NOMO-1 treated with DMSO at 0.1 percent for 48 hours (cell line): ENCODE data around the gene CREB3L1.
"Not testable (repeated sequence)": the region's sequence is repeated elsewhere in the genome, so short reads cannot be mapped to it uniquely, and the experiment has no call there.

ENCODE experiments used
- DNase-seq: peaks from one replicate; lab custom pipeline; 2025; ENCODE audit not compliant: unreplicated experiment; lab: John Stamatoyannopoulos, UW

Gene CREB3L1

GRCh38 chr11:46248289-46249102, 29.0 kb upstream of the CREB3L1 start:
- no peak for DNase-seq

DNA sequence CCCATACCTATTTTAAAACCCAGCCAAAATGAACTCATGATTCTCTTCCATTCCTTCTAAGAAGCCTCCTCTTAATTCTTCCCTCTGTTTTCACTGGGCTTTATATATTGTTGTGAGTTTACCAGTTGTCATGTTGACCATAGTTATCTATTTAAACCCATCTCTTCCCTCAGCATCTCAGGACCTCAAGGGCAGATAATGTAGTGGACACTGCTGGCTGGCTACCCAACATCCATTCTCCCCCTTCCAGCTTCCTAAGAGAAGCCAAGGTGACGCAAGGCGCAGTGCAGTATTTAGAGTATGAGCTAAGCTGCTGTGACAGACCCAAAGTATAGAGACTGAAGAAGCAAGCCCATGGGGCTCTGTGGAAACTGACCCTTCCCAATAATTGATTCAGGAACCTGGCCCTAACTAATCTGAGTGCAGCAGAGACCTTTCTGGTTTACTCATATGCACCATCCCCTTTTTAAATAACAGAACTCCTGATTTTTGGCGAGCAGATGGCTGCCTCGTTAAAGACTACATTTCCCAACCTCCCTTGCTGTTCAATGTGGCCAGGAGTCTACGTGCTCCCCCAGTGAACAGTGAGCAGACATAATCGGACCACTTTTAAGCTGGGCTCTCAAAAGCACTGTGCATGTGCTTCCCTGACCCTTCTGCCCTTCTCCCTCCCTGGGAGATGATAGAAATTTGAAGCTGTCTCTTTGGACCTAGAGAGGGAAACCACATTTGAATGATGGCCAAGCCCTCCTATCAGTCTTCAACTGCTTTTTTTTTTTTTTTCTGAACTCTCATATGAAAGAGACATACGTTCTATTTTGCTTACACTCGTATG, 28.1 kb upstream of the CREB3L1 start:
- no peak for DNase-seq

- no peak for DNase-seq
These were observed 27.3 kb upstream of the CREB3L1 start for GRCh38 chr11:46249938-46250744.

GRCh38 chr11:46250745-46251052, 26.8 kb upstream of the CREB3L1 start:
- DNase-seq: no peak

DNA sequence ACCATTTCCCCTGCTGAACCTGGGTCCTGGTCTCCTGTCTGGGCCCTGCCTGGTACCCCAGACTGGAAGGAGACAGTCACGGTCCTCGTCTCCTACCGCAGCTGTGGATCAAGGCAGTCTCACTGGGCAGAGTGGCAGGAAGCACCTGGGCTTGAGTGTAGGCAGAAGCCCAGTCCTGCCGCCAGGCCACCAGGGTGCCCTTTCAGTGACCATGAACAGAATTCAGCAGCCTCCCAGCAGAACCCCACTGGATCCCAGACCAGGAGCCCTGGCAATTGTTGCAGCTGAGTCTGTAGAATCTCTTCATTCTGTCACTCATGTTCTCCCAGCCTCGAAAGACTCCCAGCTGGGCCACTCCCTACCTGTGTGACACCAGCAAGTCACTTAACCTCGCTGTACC, 25.5 kb upstream of the CREB3L1 start:
- DNase-seq: no peak

DNA sequence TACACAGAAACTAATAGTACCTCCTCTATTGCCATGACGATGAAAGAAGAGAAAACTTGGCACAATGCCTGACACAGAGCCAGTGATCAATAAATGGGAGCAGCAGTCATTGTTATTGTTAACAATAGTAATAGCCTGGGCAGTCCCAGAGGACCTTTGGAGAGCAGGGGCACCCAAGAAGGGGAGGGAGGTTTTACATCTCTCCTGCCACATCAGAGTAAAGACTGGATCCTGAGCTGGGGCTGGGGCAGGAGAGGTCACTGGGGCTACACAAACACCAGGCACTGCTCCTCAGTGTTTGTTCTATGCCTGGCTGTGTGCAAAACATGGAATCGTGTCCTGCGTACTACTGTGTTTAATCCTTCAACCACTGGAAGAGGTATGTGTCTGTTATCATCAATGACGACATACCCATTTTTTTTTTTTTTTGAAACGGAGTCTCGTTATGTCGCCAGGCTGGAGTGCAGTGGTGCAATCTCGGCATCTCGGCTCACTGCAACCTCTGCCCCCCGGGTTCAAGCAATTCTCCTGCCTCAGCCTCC, 25.0 kb upstream of the CREB3L1 start:
- no peak for DNase-seq

DNA sequence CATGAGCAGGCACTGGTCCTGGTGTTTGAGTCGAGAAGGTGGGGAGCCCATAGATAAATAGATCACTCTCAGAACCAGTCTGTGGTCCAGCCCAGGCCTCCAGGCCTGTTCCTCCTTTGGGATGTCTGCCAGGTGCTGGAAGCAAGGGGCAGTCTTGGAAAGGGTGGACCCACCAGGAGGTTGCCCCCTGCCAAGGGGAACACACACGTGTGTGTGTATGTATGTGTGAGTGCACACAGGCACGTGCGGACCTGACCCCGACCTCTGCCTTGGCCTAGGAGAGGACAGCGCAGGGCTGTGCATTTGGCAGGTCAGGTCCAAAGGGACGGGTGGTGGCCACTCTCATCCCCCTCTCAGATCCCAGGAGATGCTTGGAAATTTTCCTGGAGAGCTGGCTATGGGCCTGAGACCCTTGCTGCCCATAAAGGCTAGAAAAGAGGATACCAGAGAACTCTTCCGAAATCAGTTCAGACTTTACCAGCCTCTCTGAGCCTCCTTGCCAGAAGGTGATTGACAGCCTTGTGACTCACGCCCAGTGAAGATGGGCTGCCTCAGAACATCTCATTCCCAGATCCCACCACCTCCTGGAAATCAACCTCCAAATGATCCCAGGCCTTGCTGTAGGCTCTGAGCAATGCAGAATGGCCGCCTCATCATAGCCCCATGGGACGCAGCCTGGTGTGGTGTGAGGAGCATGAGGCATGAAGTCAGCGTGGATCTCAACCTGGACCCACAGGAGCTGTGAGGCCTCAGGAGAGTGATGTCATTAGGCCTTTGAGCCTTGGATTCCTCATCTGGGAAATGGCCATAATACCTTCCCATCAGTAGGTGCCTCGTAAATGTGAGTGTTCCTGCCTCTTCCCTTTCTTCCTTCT, 24.0 kb upstream of the CREB3L1 start:
- DNase-seq: no peak

- DNase-seq: no peak
These were observed 23.4 kb upstream of the CREB3L1 start for GRCh38 chr11:46254133-46254491.

DNA sequence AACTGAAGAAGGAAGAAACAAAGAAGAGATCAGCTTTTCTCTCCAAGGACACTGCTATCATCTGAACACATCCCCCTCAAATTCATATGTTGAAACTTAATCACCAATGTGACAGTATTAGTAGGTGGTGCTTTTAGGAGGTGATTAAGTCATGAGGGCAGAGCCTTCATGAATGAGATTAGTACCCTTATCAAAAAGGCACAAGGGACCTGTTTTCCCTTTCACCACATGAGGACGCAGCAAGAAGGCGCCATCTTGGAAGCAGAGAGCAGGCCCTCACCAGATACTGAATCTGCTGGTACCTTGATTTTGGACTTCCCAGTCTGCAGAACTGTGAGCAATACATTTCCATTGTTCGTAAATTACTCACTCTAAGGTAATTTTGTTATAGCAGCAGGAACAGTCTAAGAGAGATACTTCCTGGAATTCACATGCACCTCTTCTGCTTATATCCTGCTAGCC, 20.9 kb upstream of the CREB3L1 start:
- no peak for DNase-seq

- not testable (repeated sequence) for DNase-seq
These were observed 18.1 kb upstream of the CREB3L1 start for GRCh38 chr11:46259347-46259746.

DNA sequence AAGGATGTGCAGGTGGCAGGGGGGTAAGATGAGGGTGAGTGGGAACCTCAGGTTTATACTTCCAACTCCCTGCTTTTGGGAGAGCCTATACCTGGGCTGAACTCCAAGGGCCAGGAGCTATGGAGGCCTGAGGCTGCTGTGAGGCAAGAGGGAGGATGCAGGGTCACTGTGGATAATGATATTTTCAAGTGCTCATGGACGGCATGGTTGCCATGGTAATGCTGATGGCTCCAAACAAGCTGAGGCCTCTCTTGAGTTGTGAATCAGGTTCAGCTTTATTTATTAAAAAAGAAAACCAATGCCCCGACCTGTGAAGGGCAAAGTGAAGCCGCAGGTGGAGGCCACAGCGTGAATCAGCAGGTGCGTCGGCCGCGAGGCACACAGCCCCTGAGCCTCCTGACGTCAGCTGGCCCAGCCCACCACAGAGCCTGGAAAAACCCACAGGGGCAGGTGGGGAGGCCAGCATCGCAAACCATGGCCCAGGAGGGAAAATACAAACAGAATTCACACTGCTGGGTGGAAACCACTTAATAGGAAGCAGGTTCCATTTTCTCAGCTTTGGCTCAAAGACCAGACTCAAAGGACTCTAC, 17.4 kb upstream of the CREB3L1 start:
- no peak for DNase-seq

DNA sequence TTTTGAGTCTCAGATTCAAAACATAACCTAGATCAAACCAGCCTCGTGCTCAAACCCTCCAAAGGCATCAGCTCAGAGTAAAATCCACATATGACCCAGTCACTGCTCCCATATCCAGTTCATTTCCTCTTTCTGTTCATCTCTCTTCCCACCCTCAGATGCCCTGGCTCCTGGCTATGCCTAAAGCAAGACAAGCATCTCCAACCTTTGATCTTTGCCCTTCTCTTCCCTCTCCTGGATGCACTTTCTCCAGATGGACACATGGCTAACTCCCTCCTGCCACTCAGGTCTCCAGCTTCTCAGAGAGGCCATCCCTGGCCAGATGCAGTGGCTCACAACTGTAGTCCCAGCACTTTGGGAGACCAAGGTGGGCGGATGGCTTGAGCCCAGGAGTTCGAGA, 14.3 kb upstream of the CREB3L1 start:
- DNase-seq: no peak

- no peak for DNase-seq
These were observed 13.4 kb upstream of the CREB3L1 start for GRCh38 chr11:46264030-46264429.

GRCh38 chr11:46264976-46265375, 12.5 kb upstream of the CREB3L1 start:
- no peak for DNase-seq

GRCh38 chr11:46265764-46266163, 11.7 kb upstream of the CREB3L1 start:
- no peak for DNase-seq

DNA sequence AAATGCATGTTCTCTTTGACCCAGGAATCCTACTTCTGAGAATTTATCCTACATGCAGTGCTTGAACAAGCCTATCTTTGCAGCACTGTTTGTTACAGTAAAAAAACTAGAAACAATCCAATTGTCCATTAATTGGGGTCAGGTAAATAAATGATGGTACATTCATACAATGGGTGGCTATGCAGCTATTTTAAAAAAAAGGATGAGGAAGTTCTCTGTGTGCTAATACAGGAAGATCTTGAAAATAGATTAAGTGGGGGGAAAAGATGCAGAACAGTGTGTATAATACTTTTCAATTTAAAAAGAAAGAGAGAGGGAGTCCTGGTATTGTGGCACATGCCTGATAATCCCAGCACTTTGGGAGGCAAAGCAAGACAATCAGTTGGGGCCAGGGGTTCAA, 9.5 kb upstream of the CREB3L1 start:
- peak; percentile 46 for DNase-seq

GRCh38 chr11:46270684-46271083, 6.8 kb upstream of the CREB3L1 start:
- DNase-seq: no peak

DNA sequence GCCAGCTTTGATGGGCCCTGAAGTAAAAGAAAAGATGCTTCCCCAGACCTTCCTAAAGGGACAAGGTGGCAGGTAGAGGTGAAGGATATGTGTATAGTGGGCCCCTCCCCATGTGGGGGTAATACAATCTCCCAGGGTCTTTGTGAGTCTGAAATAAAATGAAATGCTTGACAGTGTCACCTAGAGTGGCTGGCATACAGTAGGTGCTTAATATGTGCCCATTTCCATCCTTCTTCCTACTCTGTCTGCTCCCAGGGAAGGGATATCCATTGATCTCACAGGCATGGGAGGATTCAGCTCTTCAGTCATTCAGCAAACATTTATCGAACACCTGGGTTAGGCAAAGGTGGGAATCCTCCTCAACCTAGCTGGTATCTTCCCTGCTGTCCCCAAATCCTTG, 6.1 kb upstream of the CREB3L1 start:
- DNase-seq: no peak

DNA sequence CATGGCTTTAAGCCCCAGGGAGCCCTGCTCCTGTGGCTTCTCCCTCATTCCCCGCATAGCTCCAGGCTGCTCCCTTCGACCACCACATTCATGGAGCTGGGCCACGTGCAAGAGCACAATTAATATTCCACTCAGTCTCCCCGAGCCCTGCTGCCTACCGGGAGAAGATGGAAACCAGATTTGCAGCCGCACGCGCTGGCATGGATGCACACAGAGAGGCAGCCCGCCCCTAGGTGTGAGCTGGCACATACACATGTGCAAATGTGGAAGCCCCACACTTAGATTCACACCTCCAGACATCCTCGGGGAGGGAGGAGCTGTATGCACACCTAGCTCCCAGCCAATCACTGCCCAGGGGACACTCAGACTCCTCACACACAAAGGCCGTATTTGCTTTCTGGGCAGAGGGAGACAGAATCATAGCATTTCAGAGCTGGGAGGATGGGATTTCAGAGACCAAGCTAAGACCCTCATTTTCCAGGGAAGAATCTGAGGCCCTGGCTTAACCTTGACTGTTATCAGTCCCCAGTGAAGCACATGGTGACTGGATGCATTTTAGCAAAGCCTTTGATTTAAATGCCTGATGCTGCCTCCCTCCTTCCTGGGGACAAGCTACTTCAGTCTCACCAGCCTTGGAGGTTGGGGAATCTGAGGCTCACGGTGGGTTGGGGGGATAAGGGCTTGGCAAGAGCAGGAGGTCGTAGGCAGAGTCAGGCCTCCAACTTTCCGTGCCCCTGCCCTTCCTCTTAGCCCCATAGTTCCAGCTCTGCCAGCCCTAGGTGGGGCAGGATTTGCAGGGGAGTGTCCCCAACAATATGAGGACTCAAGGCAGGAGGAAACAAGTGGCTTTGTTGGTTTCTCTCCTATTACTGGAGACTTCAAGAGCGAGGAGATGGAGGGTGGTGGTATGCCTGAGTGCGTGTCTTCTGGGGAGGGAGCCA, 5.3 kb upstream of the CREB3L1 start:
- no peak for DNase-seq
